Cardiac fibroblast (primary cell): Measurements from ENCODE around the gene COPS8.

ENCODE experiments used
- DNase-seq, 2 donors: peaks; one replicate each; pipeline versions ENCODE4 v3.0.0 to v3.0.0-alpha.2; 2010; ENCODE audit warnings: low read depth in 2 of 2
- H3K4me3 ChIP-seq, 2 donors: replicated peaks in 1 of 2; 1 replicate in 1 of 2; 2 replicates in 1 of 2; pipeline ENCODE4 v1.5.1; 2011; ENCODE audit warnings: low read depth in 2 of 2, low read length in 2 of 2, mild to moderate bottlenecking in 2 of 2, moderate library complexity in 1 of 2
- TF ChIP-seq, protein P1 (sequence below): IDR thresholded peaks from one replicate; pipeline ENCODE4 v1.5.1; 2011; ENCODE audit warnings: low read depth, mild to moderate bottlenecking, low read length, inconsistent platforms

Gene COPS8

DNA sequence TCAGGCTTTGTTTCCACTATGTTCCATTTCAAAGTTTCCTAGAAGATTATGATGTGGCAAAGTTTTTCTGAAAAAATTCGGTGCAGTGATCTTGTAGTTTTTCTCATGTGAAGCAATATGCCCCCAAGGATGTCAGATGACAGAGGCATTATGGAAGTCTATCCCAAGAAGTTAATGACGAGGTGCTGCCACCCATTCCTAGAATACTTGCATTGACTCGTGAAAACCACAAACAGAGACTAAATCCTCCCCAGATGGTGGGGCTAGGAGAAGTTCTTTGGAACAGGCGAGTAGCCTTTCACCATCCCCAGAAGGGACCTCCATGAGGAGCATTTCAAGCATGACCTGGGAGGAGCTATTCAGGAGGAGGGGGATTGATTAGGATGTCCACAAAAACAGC is 40.2 kb upstream of the COPS8 start:
- H3K4me3 ChIP-seq: no peak overlapping the region
- DNase-seq: no peak
- TF ChIP-seq, protein P1, sequence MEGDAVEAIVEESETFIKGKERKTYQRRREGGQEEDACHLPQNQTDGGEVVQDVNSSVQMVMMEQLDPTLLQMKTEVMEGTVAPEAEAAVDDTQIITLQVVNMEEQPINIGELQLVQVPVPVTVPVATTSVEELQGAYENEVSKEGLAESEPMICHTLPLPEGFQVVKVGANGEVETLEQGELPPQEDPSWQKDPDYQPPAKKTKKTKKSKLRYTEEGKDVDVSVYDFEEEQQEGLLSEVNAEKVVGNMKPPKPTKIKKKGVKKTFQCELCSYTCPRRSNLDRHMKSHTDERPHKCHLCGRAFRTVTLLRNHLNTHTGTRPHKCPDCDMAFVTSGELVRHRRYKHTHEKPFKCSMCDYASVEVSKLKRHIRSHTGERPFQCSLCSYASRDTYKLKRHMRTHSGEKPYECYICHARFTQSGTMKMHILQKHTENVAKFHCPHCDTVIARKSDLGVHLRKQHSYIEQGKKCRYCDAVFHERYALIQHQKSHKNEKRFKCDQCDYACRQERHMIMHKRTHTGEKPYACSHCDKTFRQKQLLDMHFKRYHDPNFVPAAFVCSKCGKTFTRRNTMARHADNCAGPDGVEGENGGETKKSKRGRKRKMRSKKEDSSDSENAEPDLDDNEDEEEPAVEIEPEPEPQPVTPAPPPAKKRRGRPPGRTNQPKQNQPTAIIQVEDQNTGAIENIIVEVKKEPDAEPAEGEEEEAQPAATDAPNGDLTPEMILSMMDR: no peak

DNA sequence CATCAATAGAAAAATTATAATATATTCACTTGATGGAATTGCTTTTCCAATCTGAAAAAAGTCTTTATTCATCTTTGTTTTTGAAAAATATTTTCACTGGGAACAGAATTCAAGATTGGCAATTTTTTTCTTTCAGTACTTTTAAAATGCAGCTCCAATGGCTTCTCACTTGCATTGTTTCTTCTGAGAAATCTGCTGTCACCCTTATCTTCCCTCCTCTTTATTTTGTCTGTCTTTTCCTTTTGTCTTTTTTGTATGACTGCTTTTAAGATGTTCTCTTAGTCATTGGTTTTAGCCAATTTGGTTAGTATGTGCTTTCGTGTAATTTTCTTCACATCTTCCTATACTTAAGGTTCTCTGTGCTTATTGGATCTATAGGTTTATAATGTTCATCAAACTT is 37.1 kb upstream of the COPS8 start:
- H3K4me3 ChIP-seq: no peak overlapping the region
- no peak for DNase-seq
- TF ChIP-seq, protein P1: no peak

DNA sequence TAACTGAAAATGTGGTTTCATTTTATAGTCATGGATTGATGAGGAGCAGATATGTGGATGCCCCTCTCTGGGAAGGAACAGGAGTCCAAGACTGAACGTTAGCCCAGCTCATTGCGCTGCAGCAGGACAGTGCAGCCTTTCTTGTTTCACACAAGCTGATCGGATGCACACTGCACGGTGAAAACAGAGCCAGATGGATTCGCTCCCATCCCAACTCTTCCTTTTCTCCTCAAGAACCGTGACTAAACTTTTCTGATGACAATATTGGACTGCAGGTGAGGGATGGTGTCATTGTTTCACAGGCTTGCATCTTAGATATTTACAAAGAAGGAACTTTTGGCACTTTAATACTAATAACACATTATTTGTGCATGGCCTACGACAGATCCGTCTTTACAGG is 33.8 kb upstream of the COPS8 start:
- no peak overlapping the region for H3K4me3 ChIP-seq
- TF ChIP-seq, protein P1: no peak
- DNase-seq: no peak

DNA sequence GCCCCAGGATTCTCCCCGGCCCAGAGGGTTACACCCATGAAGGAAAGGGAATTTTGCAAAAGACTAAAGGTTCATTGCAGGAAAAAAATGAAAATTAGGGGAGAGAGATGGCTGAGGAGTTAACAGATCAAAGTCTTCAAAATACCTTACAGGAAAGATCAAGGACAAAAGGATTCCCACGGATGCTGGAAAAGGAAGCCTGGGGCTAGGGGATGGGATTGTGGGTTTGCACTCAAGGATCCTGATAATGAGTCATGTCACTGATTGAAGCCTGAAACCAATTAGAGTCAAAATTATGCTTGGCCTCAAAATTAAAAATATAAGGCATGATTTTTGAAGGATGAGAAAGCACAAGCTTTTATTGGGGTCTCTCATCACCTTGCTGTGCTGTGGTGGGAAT is 32.6 kb upstream of the COPS8 start:
- TF ChIP-seq, protein P1: no peak
- H3K4me3 ChIP-seq: no peak overlapping the region
- DNase-seq: no peak

DNA sequence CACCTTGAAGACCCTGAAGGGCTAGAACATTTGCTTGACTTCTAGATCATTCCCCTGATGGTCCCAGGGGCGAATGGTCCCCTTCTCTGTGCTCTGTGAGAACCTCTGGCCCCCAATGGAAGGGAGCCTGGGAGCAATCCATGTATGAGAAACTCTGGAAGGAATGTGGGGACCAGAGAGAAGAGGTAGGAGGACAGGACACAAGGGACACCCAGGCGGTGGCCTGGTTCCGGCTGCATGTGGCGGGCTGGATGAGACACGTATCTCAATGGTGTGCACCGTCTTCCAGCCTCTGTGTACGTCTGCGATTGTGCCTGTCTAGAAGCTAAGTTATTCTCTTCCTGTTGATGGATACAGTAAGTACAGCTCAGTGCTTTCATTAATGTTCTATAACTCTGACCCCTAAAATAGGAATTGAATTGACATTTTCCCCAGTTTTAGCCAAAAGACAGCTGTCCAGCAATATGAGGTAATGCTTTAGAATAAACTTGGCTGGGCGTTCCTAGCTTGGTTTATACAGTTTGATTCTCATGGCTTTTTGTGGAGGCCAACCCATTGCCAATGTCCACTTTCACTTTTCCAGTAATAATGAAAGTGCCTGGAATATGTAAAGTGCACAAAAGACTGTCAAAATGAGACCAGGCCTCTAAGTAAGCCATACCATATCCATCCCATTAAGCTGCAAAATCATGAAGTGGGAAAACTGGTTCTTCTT is 30.1 kb upstream of the COPS8 start:
- TF ChIP-seq, protein P1: no peak
- DNase-seq: no peak
- H3K4me3 ChIP-seq: no peak overlapping the region

DNA sequence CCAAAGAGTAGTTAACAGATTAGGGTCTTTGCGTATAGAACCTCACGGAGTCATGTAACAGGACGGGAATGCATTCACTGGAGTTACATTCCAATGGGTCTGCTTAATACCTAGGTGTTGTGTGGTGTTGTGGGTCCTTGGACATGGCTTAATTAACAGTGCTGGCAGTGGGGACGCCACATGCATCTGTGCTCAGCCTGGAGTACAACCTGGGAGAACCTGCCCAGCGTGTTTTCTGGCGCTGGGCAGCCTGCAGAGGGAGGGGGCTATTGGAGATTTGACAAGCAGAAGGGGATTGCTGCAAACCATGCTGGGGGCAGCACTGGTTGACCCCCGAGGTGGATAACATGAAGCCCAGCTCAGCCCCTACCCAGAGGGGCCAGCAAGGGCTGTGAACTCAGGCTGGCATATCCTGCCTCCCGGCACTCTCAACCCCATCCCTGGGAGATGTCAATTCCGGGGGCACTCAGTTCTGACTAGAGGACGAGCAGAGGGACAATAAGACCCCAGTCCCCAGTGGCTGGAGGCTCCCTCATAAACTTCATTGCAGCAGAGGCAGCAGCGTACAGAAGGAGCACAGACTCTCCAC is 29.3 kb upstream of the COPS8 start:
- DNase-seq: no peak
- TF ChIP-seq, protein P1: no peak
- no peak overlapping the region for H3K4me3 ChIP-seq

DNA sequence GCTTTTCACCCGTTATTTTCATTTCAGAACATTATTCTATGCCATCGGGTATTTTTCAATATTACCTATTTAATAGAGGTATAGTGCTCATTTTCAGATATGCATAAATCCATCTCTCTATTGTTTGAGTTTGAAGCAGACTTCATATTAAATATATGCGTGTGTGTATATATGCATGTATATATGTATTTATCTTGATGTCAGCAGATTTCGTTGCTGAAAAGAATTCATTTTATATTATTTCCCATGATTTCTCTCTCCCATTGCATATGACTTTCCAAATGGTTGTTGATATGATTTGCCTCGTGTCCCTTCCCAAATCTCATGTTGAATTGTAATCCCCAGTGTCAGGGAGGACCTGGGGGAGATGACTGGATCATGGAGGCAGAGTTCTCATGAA is 28.6 kb upstream of the COPS8 start:
- no peak overlapping the region for H3K4me3 ChIP-seq
- TF ChIP-seq, protein P1: no peak
- DNase-seq: no peak
